Lower leg skin (tissue), 3 donors: Measurements from ENCODE around the gene PCDH9.

Source experiments
- CTCF ChIP-seq, 3 donors: fragments of 450-650 bp; IDR thresholded peaks; one replicate each; pipeline ENCODE4 v1.5.1; 2016; ENCODE audit warnings: antibody characterized with exemption in 3 of 3, mild to moderate bottlenecking in 3 of 3, moderate library complexity in 2 of 3
- POLR2A ChIP-seq, 2 donors: fragments of 450-650 bp; IDR thresholded peaks; one replicate each; pipeline ENCODE4 v1.6.1; 2016 to 2017; ENCODE audit warnings: antibody characterized with exemption in 2 of 2, mild to moderate bottlenecking in 1 of 2, moderate library complexity in 1 of 2

- TF ChIP-seq CTCF (IDR thresholded peaks at IDR 0.05) (no peak), POLR2A (IDR thresholded peaks at IDR 0.05) (no peak)
These were observed 153.0 kb downstream of the PCDH9 start for GRCh38 chr13:67077132-67077531.
